ENCODE measurements around the gene SRRM3.
A peak's percentile ranks its signal among the peaks of the same experiment; 100 is the strongest.

The SRRM3 gene

DNA sequence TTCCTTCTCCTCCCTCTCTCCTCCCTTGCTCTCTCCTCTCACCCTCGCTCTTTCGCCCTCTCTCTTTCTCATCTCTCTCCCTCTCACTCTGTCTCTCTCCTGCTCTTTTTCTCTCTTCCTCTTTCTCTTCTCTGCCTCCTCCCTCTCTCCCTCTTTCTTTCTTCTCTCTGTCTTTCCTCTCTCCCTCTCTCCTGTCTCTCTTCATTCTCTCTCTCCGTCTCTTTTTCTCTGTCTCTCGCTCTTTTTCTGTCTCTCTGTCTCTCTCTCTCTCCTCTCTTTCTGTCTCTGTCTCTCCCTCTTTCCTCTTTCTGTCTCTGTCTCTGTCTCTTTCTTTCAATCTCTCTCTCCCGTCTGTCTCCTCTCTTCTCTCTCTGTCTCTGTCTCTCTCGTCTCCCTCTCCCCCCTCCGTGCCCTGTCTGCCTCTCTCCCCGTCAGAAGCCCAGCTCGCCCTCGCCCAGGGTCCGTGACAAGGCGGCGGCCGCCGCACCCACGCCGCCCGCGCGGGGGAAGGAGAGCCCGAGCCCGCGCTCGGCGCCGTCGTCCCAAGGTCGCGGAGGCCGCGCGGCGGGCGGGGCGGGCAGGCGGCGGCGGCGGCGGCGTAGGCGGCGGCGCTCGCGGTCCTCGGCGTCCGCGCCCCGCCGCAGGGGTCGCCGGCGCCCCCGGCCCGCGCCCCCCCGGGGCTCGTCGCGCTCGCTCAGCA lies 79.5 kb downstream of the SRRM3 start:
- Histone ChIP-seq H3K4me3 (ENCODE audit: low read depth, low read length) (peak overlapping the region; percentile 32), H3K36me3 (ENCODE audit: control insufficient read depth in 2 of 2, insufficient read depth in 1 of 2, low read length in 2 of 2) (no peaks in the 10 kb centered on the region), H3K4me1 (ENCODE audit: control insufficient read depth, insufficient read depth, low read length) (no peaks in the 10 kb centered on the region), H3K9me3 (ENCODE audit: control insufficient read depth, insufficient read depth, low read depth, low read length) (no peaks in the 10 kb centered on the region), H3K27ac (ENCODE audit: extremely low read depth, low read depth, low read length) (no peak overlapping the region; the same call in 1 of the 2 replicates)
- ChIA-PET POLR2A (interaction anchor here (1.2 to 1.9 kb wide), 2 partner anchors 26 to 37 kb away, joined by 6 to 7 read pairs; no protein-coding TSS in a partner anchor), CTCF (interaction anchor here (0.6 to 2.3 kb wide), 5 partner anchors 10 to 105 kb away, joined by 4 to 15 read pairs (median 6); no protein-coding TSS in a partner anchor)
- TF ChIP-seq ZNF521 (tag by site-specific recombination; IDR thresholded peaks at IDR 0.05): no peak
- TF ChIP-seq, protein P1, sequence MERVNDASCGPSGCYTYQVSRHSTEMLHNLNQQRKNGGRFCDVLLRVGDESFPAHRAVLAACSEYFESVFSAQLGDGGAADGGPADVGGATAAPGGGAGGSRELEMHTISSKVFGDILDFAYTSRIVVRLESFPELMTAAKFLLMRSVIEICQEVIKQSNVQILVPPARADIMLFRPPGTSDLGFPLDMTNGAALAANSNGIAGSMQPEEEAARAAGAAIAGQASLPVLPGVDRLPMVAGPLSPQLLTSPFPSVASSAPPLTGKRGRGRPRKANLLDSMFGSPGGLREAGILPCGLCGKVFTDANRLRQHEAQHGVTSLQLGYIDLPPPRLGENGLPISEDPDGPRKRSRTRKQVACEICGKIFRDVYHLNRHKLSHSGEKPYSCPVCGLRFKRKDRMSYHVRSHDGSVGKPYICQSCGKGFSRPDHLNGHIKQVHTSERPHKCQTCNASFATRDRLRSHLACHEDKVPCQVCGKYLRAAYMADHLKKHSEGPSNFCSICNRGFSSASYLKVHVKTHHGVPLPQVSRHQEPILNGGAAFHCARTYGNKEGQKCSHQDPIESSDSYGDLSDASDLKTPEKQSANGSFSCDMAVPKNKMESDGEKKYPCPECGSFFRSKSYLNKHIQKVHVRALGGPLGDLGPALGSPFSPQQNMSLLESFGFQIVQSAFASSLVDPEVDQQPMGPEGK (tag by site-specific recombination; IDR thresholded peaks at IDR 0.05): peak; percentile 27; the same call in 1 of the 2 replicates
- TF ChIP-seq, protein P2, sequence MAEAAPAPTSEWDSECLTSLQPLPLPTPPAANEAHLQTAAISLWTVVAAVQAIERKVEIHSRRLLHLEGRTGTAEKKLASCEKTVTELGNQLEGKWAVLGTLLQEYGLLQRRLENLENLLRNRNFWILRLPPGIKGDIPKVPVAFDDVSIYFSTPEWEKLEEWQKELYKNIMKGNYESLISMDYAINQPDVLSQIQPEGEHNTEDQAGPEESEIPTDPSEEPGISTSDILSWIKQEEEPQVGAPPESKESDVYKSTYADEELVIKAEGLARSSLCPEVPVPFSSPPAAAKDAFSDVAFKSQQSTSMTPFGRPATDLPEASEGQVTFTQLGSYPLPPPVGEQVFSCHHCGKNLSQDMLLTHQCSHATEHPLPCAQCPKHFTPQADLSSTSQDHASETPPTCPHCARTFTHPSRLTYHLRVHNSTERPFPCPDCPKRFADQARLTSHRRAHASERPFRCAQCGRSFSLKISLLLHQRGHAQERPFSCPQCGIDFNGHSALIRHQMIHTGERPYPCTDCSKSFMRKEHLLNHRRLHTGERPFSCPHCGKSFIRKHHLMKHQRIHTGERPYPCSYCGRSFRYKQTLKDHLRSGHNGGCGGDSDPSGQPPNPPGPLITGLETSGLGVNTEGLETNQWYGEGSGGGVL (tag by site-specific recombination; IDR thresholded peaks at IDR 0.05): peak; percentile 71
- peak; percentile 8; the same call in 1 of the 2 replicates for TF ChIP-seq ZBTB48 (tag by site-specific recombination; IDR thresholded peaks at IDR 0.05)
- TF ChIP-seq ZNF335 (tag by site-specific recombination; conservative IDR thresholded peaks at IDR 0.05): peak; percentile 41; the same call in 1 of the 2 replicates
- no peak for TF ChIP-seq ZNF571 (tag by site-specific recombination; IDR thresholded peaks at IDR 0.05)
- TF ChIP-seq, protein P3, sequence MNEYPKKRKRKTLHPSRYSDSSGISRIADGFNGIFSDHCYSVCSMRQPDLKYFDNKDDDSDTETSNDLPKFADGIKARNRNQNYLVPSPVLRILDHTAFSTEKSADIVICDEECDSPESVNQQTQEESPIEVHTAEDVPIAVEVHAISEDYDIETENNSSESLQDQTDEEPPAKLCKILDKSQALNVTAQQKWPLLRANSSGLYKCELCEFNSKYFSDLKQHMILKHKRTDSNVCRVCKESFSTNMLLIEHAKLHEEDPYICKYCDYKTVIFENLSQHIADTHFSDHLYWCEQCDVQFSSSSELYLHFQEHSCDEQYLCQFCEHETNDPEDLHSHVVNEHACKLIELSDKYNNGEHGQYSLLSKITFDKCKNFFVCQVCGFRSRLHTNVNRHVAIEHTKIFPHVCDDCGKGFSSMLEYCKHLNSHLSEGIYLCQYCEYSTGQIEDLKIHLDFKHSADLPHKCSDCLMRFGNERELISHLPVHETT (tag by site-specific recombination; IDR thresholded peaks at IDR 0.05): peak; percentile 69; the same call in 1 of the 2 replicates
- no peak for TF ChIP-seq ZNF791 (tag by site-specific recombination; IDR thresholded peaks at IDR 0.05)
- TF ChIP-seq ZBTB1 (tag by site-specific recombination; IDR thresholded peaks at IDR 0.05): no peak
- 0 out of 2 replicates have a peak, but pooled peaks have one; percentile 40 for TF ChIP-seq ZNF2 (tag by site-specific recombination; IDR thresholded peaks at IDR 0.05)
- TF ChIP-seq ZNF792 (tag by site-specific recombination; IDR thresholded peaks at IDR 0.05): peak; percentile 21; the same call in 1 of the 2 replicates
- TF ChIP-seq, protein P4, sequence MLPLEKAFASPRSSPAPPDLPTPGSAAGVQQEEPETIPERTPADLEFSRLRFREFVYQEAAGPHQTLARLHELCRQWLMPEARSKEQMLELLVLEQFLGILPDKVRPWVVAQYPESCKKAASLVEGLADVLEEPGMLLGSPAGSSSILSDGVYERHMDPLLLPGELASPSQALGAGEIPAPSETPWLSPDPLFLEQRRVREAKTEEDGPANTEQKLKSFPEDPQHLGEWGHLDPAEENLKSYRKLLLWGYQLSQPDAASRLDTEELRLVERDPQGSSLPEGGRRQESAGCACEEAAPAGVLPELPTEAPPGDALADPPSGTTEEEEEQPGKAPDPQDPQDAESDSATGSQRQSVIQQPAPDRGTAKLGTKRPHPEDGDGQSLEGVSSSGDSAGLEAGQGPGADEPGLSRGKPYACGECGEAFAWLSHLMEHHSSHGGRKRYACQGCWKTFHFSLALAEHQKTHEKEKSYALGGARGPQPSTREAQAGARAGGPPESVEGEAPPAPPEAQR (tag by site-specific recombination; IDR thresholded peaks at IDR 0.05): 0 out of 2 replicates have a peak, but pooled peaks have one; percentile 27
- TF ChIP-seq ZNF776 (tag by site-specific recombination; IDR thresholded peaks at IDR 0.05; ENCODE audit: borderline replicate concordance): peak; percentile 25; the same call in 1 of the 2 replicates
- TF ChIP-seq, protein P5, sequence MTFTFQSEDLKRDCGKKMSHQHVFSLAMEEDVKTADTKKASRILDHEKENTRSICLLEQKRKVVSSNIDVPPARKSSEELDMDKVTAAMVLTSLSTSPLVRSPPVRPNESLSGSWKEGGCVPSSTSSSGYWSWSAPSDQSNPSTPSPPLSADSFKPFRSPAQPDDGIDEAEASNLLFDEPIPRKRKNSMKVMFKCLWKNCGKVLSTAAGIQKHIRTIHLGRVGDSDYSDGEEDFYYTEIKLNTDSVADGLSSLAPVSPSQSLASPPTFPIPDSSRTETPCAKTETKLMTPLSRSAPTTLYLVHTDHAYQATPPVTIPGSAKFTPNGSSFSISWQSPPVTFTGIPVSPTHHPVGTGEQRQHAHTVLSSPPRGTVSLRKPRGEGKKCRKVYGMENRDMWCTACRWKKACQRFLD (tag by site-specific recombination; IDR thresholded peaks at IDR 0.05): no peak
- TF ChIP-seq, protein P6, sequence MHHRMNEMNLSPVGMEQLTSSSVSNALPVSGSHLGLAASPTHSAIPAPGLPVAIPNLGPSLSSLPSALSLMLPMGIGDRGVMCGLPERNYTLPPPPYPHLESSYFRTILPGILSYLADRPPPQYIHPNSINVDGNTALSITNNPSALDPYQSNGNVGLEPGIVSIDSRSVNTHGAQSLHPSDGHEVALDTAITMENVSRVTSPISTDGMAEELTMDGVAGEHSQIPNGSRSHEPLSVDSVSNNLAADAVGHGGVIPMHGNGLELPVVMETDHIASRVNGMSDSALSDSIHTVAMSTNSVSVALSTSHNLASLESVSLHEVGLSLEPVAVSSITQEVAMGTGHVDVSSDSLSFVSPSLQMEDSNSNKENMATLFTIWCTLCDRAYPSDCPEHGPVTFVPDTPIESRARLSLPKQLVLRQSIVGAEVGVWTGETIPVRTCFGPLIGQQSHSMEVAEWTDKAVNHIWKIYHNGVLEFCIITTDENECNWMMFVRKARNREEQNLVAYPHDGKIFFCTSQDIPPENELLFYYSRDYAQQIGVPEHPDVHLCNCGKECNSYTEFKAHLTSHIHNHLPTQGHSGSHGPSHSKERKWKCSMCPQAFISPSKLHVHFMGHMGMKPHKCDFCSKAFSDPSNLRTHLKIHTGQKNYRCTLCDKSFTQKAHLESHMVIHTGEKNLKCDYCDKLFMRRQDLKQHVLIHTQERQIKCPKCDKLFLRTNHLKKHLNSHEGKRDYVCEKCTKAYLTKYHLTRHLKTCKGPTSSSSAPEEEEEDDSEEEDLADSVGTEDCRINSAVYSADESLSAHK (tag by site-specific recombination; IDR thresholded peaks at IDR 0.05): no peak
- TF ChIP-seq, protein P7, sequence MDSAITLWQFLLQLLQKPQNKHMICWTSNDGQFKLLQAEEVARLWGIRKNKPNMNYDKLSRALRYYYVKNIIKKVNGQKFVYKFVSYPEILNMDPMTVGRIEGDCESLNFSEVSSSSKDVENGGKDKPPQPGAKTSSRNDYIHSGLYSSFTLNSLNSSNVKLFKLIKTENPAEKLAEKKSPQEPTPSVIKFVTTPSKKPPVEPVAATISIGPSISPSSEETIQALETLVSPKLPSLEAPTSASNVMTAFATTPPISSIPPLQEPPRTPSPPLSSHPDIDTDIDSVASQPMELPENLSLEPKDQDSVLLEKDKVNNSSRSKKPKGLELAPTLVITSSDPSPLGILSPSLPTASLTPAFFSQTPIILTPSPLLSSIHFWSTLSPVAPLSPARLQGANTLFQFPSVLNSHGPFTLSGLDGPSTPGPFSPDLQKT (IDR thresholded peaks at IDR 0.05; ENCODE audit: borderline replicate concordance, low read depth, low read length): no peak
- peak; percentile 71 for TF ChIP-seq ZBTB17 (tag by site-specific recombination; IDR thresholded peaks at IDR 0.05)
- TF ChIP-seq ZNF629 (tag by site-specific recombination; IDR thresholded peaks at IDR 0.05): no peak
- TF ChIP-seq ZNF76 (tag by site-specific recombination; IDR thresholded peaks at IDR 0.05; ENCODE audit: borderline replicate concordance, low read depth): no peak
- TF ChIP-seq EGR2 (tag by site-specific recombination; IDR thresholded peaks at IDR 0.05; ENCODE audit: low read depth): peak; percentile 78
- TF ChIP-seq, protein P8, sequence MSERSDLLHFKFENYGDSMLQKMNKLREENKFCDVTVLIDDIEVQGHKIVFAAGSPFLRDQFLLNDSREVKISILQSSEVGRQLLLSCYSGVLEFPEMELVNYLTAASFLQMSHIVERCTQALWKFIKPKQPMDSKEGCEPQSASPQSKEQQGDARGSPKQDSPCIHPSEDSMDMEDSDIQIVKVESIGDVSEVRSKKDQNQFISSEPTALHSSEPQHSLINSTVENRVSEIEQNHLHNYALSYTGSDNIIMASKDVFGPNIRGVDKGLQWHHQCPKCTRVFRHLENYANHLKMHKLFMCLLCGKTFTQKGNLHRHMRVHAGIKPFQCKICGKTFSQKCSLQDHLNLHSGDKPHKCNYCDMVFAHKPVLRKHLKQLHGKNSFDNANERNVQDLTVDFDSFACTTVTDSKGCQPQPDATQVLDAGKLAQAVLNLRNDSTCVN (tag by site-specific recombination; optimal IDR thresholded peaks at IDR 0.05): peak; percentile 65
- TF ChIP-seq GLI4 (tag by site-specific recombination; IDR thresholded peaks at IDR 0.05): peak; percentile 79; the same call in 1 of the 2 replicates

Data from HEK293 (cell line).